Measurements from ENCODE around the gene TMPRSS2. TPM values are rescaled to one million over a fixed set of nuclear protein-coding genes. Genes with fewer than 3 reads are reported as not detected.
A peak's percentile ranks its signal among the peaks of the same experiment; 100 is the strongest.

TMPRSS2 gene
- total RNA-seq, 1 experiment from 2014 or later: 2.6 TPM

DNA sequence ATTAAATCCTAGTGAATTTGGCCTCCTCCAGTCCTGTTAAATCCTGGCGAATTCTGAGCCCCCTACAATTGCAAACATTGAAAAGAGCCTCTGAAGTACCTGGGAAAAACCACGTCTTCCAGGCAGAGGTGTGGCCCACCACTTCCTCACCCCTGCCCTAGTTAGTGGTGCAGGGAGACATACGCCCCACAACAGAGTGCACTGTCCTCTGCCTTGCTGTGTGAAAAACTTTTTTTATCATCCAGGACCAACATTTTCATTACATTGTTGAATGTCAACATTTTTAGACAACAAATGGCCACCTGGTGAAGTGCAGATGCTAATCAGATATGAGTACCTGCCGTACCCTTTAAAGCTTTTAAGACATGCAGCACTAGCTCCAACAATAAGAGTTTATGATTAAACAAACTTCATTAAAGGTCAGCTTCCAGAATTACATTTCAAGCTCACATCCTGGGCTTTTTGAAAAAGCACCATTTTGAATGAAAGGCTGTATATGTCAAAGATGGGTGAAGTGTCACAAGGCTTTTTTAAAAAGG lies 13.6 kb upstream of the TMPRSS2 start:
- Histone ChIP-seq H3K36me3 (replicated peaks; ENCODE audit: control insufficient read depth, insufficient read depth, low read length) (no peaks in the 10 kb centered on the region), H3K27me3 (ENCODE audit: control insufficient read depth, insufficient read depth, low read length) (no peaks in the 10 kb centered on the region), H3K4me3 (ENCODE audit: insufficient read depth, low read depth, low read length) (no peak overlapping the region)
- no peak for DNase-seq

- Histone ChIP-seq H3K36me3 (replicated peaks; ENCODE audit: control insufficient read depth, insufficient read depth, low read length) (no peaks in the 10 kb centered on the region), H3K27me3 (ENCODE audit: control insufficient read depth, insufficient read depth, low read length) (no peaks in the 10 kb centered on the region), H3K4me3 (ENCODE audit: insufficient read depth, low read depth, low read length) (no peak overlapping the region)
- no peak for DNase-seq
These were observed 12.8 kb upstream of the TMPRSS2 start for GRCh38 chr21:41520560-41521442.

GRCh38 chr21:41519806-41520559 lies 12.0 kb upstream of the TMPRSS2 start:
- Histone ChIP-seq H3K27me3 (ENCODE audit: control insufficient read depth, insufficient read depth, low read length) (no peaks in the 10 kb centered on the region), H3K4me3 (ENCODE audit: insufficient read depth, low read depth, low read length) (no peak overlapping the region), H3K36me3 (replicated peaks; ENCODE audit: control insufficient read depth, insufficient read depth, low read length) (no peaks in the 10 kb centered on the region)
- no peak for DNase-seq

DNA sequence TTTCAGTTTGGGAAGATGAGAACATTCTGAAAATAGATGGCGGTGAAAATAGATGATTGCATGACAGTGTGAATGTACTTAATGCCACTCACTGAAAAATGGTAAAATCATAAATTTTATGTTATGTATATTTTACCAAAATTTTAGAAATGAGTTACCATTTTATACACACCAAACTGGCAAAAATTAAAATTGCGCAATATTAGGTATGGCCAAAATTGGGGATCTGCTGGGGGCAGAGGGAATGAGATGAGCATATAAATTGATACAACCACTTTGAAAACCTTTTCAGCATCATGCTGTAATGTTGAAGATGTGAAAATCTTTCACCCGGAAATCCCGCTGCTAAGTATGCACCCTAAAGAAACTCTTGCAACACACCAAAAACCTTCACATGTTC lies 10.8 kb upstream of the TMPRSS2 start:
- H3K27me3 ChIP-seq (ENCODE audit: control insufficient read depth, insufficient read depth, low read length): no peaks in the 10 kb centered on the region
- H3K4me3 ChIP-seq (ENCODE audit: insufficient read depth, low read depth, low read length): no peak overlapping the region
- H3K36me3 ChIP-seq (replicated peaks; ENCODE audit: control insufficient read depth, insufficient read depth, low read length): no peaks in the 10 kb centered on the region
- no peak for DNase-seq

DNA sequence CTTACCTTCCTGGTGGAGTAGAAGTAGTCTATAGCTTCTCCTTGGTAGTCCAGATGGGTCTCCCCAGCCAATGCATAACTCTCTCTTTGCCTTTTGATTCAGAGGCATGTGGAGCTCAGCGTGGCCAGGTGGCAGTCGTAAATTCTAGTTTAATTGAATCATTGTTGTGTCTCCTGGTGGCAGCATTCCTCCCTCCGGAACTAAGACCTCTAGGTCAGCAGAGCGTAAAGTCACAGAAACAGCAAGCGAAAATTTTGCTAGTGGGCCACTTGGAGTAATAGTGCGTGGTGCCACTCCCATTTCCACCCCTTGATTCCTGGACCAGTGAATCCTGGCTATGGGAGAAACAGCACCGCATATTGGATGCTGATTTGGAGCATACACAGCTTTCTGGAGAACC lies 3.9 kb upstream of the TMPRSS2 start:
- no peak overlapping the region for H3K4me3 ChIP-seq (ENCODE audit: insufficient read depth, low read depth, low read length)
- H3K36me3 ChIP-seq (replicated peaks; ENCODE audit: control insufficient read depth, insufficient read depth, low read length): no peaks in the 10 kb centered on the region
- no peak for DNase-seq
- peaks cover 22% of the 10 kb centered on the region for H3K27me3 ChIP-seq (ENCODE audit: control insufficient read depth, insufficient read depth, low read length)

DNA sequence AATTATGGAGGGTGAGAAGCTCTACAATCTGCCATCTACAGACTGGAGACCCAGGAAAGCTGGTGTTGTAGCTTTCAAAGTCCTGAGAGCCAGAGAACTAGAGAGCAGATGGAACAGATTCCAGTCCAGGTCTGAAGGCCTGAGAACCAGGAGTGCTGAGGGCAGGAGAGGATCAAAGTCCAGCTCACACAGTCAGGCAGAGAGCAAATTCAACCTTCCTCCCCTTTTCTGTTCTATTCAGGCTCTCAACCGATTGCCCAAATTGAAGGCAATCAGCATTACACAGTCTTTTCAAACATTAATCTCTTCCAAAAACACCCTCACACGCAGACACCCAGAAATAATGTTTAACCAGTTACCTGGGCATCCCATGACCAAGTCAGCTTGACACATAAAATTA lies 2.5 kb upstream of the TMPRSS2 start:
- Histone ChIP-seq H3K36me3 (replicated peaks; ENCODE audit: control insufficient read depth, insufficient read depth, low read length) (no peaks in the 10 kb centered on the region), H3K27me3 (ENCODE audit: control insufficient read depth, insufficient read depth, low read length) (peaks cover 35% of the 10 kb centered on the region), H3K4me3 (ENCODE audit: insufficient read depth, low read depth, low read length) (no peak overlapping the region)
- DNase-seq: no peak

DNA sequence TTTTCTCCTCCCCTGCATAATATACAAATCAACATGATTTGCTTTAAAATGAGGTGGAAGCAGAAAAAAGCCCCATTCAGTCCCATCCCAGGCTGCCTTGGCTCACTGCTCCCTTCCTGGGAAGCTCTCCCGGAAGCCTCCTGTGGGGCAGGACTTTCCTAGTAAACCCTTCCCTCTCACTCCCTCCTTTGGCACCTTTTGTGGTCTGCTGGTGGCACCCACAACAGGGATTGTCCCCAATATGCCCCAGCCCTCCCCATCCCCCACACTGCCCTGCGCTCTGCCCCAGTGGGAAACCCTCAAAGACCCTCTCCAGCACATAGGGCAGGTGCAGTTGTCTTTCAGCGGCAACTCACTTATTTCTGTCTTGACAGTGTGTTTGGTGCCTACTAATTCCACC lies 1.8 kb upstream of the TMPRSS2 start:
- Histone ChIP-seq H3K36me3 (replicated peaks; ENCODE audit: control insufficient read depth, insufficient read depth, low read length) (no peaks in the 10 kb centered on the region), H3K4me3 (ENCODE audit: insufficient read depth, low read depth, low read length) (no peak overlapping the region), H3K27me3 (ENCODE audit: control insufficient read depth, insufficient read depth, low read length) (peaks cover 43% of the 10 kb centered on the region)
- no peak for DNase-seq

DNA sequence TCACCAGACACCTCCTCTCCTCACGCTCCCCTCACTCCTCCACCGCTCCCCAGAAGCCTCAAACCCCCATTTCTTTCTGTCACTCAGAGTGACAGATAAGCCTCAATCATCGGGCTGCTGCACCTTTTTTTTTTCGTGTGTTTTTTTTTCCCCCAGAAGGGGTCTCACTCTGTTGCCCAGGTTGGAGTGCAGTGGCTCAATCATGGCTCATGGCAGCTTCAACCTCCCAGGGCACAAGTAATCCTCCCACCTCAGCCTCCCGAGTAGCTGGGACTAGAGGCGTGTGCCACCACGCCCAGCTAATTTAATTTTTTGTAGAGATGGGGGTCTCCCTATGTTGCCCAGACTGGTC lies 1.2 kb upstream of the TMPRSS2 start:
- no peak for DNase-seq
- Histone ChIP-seq H3K4me3 (ENCODE audit: insufficient read depth, low read depth, low read length) (no peak overlapping the region), H3K36me3 (replicated peaks; ENCODE audit: control insufficient read depth, insufficient read depth, low read length) (no peaks in the 10 kb centered on the region), H3K27me3 (ENCODE audit: control insufficient read depth, insufficient read depth, low read length) (peaks cover 44% of the 10 kb centered on the region)

GRCh38 chr21:41508415-41509144 lies 622 bp upstream of the TMPRSS2 start:
- Histone ChIP-seq H3K4me3 (ENCODE audit: insufficient read depth, low read depth, low read length) (peak overlapping the region; percentile 77), H3K27me3 (ENCODE audit: control insufficient read depth, insufficient read depth, low read length) (peaks cover 44% of the 10 kb centered on the region), H3K36me3 (replicated peaks; ENCODE audit: control insufficient read depth, insufficient read depth, low read length) (no peaks in the 10 kb centered on the region)
- peak; percentile 70 for DNase-seq

- Histone ChIP-seq H3K36me3 (replicated peaks; ENCODE audit: control insufficient read depth, insufficient read depth, low read length) (no peaks in the 10 kb centered on the region), H3K27me3 (ENCODE audit: control insufficient read depth, insufficient read depth, low read length) (peaks cover 44% of the 10 kb centered on the region), H3K4me3 (ENCODE audit: insufficient read depth, low read depth, low read length) (peak overlapping the region; percentile 77)
- peak; percentile 83 for DNase-seq
These were observed 1.1 kb downstream of the TMPRSS2 start for GRCh38 chr21:41506611-41507520.

DNA sequence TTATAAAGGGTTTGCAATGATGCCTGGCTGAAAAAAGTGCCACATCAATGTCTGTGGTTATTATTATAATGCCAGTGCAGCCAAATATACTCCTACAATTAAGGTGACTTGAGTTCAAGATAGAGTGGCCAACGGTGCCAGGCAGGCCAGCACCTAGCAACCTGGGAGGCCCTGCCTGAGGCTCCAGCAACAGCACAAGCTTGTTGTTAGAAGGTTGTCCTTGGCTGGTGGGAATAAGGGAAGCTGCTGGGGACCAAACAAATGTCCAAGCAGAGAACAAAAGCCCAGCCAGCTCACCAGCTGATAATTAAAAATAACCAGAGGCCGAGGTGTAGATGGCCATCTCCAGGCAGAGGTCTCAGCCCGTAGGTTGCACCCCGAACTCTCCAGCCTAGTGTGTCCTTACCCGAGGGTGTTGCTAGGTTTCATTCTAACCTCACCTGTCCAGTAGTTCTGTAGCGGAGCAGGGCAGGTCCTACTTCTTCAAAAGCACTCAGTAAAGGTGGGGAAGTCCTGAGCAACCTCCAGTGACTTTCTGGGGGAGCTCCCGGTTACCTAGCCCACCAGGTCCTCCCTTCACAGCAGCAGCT lies 1.9 kb downstream of the TMPRSS2 start:
- peak overlapping the region; percentile 77 for H3K4me3 ChIP-seq (ENCODE audit: insufficient read depth, low read depth, low read length)
- peaks cover 44% of the 10 kb centered on the region for H3K27me3 ChIP-seq (ENCODE audit: control insufficient read depth, insufficient read depth, low read length)
- no peaks in the 10 kb centered on the region for H3K36me3 ChIP-seq (replicated peaks; ENCODE audit: control insufficient read depth, insufficient read depth, low read length)
- DNase-seq: no peak

- no peak overlapping the region for H3K4me3 ChIP-seq (ENCODE audit: insufficient read depth, low read depth, low read length)
- no peaks in the 10 kb centered on the region for H3K36me3 ChIP-seq (replicated peaks; ENCODE audit: control insufficient read depth, insufficient read depth, low read length)
- peaks cover 41% of the 10 kb centered on the region for H3K27me3 ChIP-seq (ENCODE audit: control insufficient read depth, insufficient read depth, low read length)
- DNase-seq: no peak
These were observed 3.9 kb downstream of the TMPRSS2 start for GRCh38 chr21:41504030-41504429.

DNA sequence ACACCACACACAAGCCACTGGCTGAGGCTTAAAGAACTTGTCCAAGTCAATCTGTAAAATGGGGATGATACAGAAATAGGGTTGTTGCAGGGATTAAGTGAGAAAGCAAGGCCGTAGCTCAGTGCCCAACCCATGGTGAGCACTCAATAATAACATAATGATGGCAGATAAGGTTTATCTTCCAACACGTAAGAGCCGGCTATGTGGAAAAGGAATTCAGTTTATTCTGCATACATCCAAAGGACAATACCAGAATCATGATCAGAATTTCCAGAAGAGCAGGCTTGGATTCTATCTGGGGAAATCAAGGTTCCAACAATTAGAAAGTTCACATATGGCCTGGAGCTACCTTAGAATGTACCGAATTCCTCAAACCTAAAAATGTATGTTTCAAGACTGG lies 4.6 kb downstream of the TMPRSS2 start:
- no peak for DNase-seq
- no peaks in the 10 kb centered on the region for H3K36me3 ChIP-seq (replicated peaks; ENCODE audit: control insufficient read depth, insufficient read depth, low read length)
- no peak overlapping the region for H3K4me3 ChIP-seq (ENCODE audit: insufficient read depth, low read depth, low read length)
- H3K27me3 ChIP-seq (ENCODE audit: control insufficient read depth, insufficient read depth, low read length): peaks cover 34% of the 10 kb centered on the region

Measured in H7 (cell line).